A549 treated with GW870086 at 1 μM for 4 hours (cell line): Measurements from ENCODE around the gene CWC27. TPM values are rescaled to one million over a fixed set of nuclear protein-coding genes. Genes with fewer than 3 reads are reported as not detected.

Source experiments
- total RNA-seq: library from RNA; stranded (reverse); fragments of 200-300 nt; extraction: Qiagen RNA extraction; gene quantifications from 5 replicates; pipeline ENCODE4 v1.2.3, GENCODE V29; 2022; ENCODE audit warnings: low read depth

Gene CWC27, protein sequence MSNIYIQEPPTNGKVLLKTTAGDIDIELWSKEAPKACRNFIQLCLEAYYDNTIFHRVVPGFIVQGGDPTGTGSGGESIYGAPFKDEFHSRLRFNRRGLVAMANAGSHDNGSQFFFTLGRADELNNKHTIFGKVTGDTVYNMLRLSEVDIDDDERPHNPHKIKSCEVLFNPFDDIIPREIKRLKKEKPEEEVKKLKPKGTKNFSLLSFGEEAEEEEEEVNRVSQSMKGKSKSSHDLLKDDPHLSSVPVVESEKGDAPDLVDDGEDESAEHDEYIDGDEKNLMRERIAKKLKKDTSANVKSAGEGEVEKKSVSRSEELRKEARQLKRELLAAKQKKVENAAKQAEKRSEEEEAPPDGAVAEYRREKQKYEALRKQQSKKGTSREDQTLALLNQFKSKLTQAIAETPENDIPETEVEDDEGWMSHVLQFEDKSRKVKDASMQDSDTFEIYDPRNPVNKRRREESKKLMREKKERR
- 13.1 to 16.8 TPM (median 14.2 TPM) in 5 replicates for total RNA-seq

DNA sequence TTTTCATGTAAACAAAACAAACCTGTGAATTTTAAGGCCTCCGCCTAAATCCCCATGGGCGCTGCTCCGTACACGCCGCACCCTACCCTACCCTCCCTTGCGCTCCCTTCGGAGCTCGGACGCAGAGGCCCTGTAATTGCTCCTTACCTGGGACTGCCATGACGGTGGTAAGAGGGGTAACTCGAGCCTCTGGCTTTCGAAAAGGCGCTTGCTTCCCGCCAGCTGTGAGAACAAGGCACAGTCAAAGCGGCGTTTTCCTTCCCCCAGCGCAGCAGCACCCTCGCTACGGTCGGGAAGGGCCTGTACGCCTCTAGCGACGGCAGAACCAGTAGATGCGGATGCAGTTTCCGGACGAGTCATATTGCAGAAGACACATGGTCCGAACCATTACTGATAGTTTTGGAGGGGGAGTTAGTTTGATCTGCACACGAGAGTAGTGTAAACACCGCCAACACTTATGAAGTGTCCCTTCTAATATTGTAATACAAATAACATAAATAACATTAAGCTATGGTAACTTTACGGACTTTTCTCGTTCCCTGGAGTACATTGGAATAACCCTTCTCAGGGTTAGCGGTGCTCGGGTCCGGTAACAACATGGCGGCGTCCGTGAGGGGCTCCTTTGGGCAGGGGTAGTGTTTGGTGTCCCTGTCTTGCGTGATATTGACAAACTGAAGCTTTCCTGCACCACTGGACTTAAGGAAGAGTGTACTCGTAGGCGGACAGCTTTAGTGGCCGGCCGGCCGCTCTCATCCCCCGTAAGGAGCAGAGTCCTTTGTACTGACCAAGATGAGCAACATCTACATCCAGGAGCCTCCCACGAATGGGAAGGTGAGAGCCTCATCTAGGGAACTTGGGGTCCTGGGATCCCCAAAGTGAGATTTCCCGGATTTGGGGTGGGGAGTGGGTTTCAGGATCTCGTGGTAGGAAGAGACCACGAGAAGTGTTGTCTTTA lies at the start of gene CWC27, which contains the start of gene SREK1IP1:
Gene CWC27 (plus strand): TSS at position 573 of the 955 bp plus-strand sequence. CDS start 217 bp downstream, at position 790.
Gene SREK1IP1 (minus strand): TSS at position 334 of the 955 bp plus-strand sequence. CDS start 174 bp downstream, at position 160.

Other genes with a start within 250 kb of the CWC27 start
- gene SHISAL2B, start 78.4 kb upstream of the CWC27 start, total RNA-seq: not detected in 5 replicates
- 8.6 to 10.2 TPM (median 9.5 TPM) in 5 replicates for gene SREK1IP1, start 239 bp upstream of the CWC27 start, total RNA-seq